Measurements from ENCODE around the gene NFIC.
"Not testable (repeated sequence)": the region's sequence is repeated elsewhere in the genome, so short reads cannot be mapped to it uniquely, and the experiment has no call there.

Gene NFIC

DNA sequence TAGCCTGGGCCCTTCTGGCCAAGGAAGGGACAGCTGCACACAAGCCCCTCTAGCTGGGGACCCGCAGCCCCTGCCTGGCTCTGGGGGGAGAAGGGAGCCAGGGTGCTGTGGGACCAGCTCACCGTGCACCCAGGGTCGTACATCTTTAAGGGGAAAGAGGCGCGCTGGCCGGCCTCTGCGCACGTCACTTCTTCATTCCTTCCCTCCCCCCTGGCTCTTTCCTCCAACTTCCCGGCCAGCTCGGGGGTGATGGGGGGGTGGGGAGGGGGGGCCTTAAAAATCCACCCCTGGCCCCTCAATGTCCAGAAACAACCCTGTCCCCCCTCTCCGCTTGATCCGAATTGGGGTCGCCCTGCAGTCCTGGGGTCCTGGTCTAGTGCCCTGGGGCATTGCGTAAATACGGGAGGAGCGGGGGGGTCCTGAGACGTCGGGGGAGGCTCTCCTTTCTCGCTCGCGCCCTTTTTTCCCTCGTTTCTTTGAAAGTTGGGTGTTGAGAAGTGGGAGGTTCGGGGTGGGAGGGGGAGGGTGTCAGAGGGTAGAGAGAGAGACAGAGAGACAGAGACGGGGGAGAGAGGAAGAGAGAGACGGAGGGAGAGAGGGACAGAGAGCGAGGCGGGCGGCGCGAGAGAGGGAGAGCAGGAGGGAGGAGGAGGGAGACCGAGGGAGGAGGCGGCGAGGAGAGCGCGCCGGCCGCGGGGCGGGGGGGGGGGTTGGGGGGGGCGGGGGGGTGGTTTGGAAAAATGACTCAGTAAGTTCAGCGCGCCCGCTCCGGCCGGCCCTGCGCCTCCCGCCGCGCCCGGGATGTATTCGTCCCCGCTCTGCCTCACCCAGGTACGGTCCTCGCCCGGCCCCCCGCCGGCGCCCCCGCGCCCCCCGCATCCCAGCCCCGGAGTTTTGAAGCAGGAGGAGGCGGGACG lies at the start of gene NFIC:
Gene NFIC, plus strand, starts transcription at position 748 of the 917 bp plus-strand sequence. Its CDS starts 54 bp downstream, at position 802.
- peak; percentile 82 for DNase-seq (ENCODE audit: low spot score)

DNA sequence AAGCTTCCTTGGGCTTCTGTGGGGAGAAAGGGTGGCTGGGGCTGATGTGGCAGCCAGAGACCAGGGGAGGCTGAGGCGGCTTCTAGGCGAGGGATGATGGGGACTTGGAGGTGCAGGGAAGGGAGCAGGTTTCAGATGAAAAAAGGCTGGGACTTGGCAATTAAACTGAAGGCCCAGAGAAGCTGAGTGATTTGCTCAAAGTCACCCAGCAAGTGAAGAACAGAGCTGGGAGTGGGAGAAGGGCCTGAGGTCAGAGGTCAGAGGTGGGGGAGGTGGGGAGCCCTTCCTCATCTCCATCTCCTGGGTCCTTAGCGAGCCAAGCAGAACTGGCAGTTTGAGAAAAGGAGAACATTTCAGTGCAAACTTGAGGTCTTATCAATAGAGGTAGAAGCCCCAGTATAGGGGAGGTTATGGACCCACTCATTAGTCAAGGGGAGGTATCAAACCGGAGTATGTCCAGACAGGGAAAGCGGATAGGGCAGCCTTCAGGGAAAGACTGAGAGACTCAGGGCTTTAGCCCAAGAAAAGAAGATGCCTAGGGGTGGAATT lies 49.6 kb upstream of the NFIC start:
- DNase-seq (ENCODE audit: low spot score): no peak

DNA sequence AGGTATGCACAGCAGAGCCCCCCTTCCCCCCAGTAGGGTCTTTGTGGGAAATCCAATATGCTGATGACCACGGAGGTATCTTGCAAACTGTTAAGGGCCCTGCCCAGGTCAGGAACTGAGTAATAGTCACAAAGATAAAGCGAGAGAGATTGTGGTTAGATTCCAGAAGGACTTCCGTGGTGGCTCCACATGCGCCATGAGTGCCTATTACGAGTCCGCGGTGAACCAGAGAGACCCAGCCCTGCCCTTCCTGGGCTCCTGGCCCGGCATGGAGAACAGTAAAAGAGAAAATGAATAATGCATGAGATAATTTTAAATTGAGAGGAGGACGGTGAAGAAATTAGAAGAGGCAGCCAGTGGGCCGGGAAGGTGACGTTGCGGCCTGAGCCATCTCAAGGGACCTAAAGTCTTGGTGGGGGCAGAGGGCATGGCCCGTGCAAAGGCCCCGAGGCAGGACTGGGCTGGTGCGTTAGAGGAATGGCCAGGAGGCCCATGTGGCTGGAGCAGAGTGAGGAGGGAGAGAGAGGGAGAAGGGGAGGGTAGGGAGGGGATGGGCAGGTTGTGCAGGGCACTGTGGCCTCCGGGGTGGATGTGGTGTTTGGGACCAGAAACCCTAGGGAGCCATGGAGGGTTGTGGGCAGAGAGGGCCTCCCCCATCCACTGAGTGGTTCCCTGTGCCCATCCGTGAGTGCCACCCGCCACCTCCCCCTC lies 46.6 kb upstream of the NFIC start:
- no peak for DNase-seq (ENCODE audit: low spot score)

DNA sequence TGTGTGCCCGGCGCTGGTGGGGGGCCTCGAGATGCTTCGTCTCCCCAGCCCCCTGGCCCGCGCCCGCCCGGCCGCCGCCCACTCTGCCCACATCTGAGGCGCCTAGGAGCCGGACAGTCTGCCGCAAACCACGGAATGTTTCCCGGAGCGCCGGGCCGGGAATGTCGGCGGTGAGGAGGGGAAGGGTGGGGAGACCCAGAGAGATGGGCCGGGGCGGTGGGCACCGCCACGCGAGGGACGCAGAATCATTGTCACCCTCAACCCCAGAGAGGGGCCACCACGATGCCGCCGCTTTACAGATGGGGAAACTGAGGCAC lies 46.1 kb upstream of the NFIC start:
- no peak for DNase-seq (ENCODE audit: low spot score)

- no peak for DNase-seq (ENCODE audit: low spot score)
These were observed 45.5 kb upstream of the NFIC start for GRCh38 chr19:3320853-3321252.

DNA sequence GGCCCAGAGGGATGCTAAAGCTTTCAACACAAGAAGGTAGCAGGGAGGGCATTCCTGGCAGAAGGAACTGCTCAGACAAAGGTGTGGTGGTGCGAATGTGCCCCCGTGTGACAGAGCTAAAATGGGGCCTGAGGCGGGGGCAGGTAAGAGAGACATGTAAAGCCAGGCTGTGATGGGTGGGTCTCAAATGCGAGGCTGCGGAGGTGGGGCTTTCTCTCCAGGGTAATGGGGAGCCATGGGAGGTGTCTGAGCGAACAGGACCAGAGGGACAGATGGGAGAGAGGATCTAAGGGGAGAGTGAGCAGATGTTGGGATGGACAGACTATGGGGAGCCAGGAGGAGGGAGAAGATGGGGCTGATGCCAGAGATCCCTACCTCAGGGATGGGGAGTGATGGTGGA lies 44.7 kb upstream of the NFIC start:
- no peak for DNase-seq (ENCODE audit: low spot score)

DNA sequence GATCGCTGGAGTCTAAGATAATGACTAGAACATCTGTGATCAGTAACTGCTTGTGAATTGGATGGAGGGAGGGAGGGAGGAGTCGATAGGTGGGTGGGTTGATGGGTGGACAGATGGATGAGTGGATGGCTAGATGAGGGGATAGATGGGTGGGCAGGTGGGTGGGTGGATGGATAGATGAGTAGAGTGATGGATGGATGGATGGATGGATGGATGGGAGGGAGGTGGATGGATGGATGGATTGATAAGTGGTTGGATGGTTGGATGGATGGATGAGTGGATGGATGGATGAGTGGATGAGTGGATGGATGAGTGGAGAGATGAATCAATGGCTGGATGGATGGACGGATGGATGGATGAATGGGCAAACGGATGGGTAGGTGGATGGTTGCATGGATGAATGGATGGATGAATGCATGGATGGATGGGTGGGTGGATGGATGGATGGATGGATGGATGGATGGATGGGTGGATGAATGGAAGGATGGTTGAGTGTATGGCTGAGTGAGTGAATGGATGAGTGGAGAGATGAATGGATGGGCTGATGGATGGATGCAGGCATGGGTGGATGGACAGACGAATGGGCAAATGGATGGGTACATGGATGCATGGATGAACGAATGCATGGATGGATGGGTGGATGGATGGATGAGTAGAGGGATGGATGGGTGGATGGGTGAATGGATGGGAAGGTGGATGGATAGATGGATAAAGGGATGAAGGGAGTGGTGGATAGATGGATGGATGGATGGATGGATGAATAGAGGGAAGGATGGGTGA lies 44.0 kb upstream of the NFIC start:
- no peak for DNase-seq (ENCODE audit: low spot score)

DNA sequence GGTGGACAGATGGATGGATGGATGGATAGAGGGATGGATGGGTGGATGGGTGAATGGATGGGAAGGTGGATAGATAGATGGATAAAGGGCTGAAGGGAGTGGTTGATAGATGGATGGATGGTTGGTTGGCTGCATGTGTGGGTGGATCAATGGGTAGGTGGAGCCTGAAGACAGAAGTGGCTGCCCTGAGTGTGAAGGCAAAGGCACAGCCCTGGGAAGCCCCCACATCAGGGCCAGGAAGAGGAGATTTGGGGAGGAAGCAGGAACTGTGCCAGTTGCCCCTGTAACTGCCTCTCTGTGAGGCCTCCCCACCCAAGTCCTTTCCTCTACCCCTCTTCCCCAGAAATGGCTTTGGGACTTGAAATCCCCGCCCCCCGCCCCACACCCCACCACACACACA lies 43.4 kb upstream of the NFIC start:
- DNase-seq (ENCODE audit: low spot score): no peak

GRCh38 chr19:3323658-3324057 lies 42.7 kb upstream of the NFIC start:
- no peak for DNase-seq (ENCODE audit: low spot score)

DNA sequence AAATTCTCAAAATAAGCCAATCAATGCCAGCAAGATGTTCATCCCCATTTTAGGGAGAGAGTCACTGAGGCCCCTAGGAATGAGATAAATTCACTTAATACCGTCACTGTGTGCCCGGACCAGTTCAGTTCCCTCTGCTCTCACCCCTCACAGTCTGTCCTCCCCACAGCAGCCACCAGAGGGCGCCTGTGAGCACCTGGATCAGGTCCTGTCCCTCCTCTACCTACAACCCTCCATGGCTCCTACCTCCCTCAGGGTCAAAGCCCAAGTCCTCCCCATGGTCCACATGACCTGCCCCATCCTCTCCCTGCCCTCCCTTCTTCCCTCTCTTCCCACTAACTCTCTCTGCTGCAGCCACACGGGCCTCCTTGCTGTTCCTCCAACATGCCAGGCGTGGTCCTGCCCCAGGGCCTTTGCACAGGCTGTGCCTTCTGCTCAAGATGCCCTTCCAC lies 42.0 kb upstream of the NFIC start:
- DNase-seq (ENCODE audit: low spot score): no peak

DNA sequence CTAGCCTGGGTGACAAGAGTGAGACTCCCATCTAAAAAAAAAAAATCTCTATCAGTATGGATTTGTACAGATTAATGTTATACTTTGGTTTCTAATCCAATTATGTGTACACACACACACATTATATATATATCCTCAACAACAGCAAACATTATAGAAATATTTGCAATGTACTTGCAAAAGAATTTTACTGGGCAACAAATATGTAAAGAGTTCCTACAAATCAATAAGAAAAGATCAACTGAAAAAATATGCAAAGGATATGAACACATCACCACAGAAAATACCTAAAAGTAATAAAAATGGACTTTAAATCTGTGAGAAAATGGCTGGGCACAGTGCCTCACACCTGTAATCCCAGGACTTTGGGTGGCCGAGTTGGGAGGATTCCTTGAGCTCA lies 40.9 kb upstream of the NFIC start:
- DNase-seq (ENCODE audit: low spot score): no peak

- DNase-seq (ENCODE audit: low spot score): no peak
These were observed 37.6 kb upstream of the NFIC start for GRCh38 chr19:3328743-3329142.

GRCh38 chr19:3330047-3330446 lies 36.3 kb upstream of the NFIC start:
- DNase-seq (ENCODE audit: low spot score): no peak

DNA sequence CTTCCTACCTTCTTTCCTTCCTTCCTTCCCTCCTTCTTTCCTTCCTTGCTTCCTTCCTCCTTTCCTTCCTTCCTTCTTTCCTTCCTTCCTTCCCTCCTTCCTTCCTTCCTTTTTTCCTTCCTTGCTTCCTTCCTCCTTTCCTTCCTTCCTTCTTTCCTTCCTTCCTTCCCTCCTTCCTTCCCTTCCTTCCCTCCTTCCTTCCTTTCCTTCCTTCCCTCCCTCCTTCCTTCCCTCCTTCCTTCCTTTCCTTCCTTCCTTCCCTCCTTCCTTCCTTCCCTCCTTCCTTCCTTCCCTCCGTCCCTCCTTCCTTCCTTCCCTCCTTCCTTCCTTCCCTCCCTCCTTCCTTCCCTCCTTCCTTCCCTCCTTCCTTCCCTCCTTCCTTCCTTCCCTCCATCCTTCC lies 34.2 kb upstream of the NFIC start:
- not testable (repeated sequence) for DNase-seq (ENCODE audit: low spot score)

DNA sequence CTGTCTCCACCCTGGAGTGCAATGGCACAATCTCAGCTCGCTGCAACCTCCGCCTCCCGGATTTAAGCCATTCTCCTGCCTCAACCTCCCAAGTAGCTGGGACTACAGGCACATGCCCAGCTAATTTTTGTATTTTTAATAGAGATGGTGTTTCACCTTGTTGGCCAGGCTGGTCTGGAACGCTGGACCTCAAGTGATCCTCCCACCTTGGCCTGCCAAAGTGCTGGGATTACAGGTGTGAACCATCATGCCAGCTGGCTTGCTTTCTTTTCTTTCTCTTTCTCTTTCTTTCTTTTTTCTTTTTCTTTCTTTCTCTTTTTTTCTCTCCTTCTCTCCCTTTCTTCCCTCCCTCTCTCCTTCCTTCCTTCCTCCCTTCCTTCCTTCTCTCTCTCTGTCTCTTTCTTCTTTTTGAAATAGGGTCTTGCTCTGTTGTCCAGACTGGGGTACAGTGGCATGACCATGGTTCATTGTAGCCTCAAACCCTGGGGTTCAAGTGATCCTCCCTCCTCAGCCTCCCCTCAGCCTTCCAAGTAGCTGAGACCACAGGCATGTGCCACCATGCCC lies 33.3 kb upstream of the NFIC start:
- no peak for DNase-seq (ENCODE audit: low spot score)

DNA sequence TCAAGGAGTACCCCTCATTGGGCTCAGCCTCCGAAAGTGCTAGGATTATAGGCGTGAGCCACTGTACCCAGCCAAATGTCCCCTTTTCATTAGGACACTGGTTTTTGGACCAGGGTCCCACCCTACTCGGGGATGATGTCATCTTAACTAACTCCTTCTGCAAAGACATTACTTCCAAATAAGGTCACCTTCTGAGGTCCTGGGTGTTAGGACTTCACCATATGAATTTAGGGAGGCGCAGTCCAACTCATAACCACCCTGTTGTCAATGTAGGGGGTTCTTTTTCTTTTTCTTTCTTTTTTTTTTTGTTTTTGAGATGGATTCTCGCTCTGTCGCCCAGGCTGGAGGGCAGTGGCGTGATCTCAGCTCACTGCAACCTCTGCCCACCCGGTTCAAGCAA lies 32.7 kb upstream of the NFIC start:
- no peak for DNase-seq (ENCODE audit: low spot score)

GRCh38 chr19:3334749-3335430 lies 31.5 kb upstream of the NFIC start:
- DNase-seq (ENCODE audit: low spot score): not testable (repeated sequence)

DNA sequence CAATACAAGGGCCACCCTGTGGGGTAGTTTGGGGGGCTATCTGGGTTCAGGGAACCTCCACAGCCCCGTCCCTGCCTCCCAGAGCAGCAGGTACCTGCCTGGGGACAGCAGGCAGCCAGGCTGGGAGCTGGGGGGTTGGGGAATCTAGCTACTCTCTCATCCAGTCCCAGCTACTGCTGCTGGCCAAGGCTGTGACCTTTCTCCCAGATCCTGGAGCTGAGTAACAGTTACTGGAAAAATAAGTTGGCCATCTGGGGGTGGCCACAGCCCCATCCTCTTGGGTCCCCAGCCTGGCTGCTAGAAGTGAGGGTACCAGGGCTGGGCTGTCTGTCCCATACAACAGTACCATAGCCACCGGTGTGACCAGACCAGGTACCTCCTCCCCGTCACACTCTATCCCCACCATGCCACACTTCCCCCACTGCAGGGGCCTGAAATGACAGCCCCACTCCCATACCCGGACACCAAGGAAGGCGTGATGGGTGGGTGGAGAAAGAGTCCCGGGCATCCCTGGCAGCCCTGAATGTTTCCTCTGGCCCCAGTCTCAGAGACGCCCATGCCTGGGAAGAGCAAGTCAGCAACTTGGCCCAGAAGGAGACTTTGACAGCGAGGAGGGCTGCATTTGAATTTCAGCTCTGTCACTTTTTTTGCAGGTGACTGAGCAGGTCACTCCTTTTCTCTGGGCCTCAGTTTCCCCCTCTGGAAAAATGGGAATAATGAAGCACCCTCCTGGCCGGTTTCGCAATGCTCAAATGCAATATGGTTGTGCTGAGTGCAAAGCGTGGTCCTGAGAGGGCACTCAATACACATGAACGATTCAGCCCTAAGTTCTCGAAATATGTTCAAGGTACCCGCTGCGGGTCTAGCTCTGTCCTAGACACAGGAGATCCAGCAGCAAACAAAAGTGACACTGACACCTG lies 30.7 kb upstream of the NFIC start:
- no peak for DNase-seq (ENCODE audit: low spot score)

- DNase-seq (ENCODE audit: low spot score): no peak
These were observed 30.1 kb upstream of the NFIC start for GRCh38 chr19:3336351-3336679.

All from COLO829 (cell line).